Liver (tissue), 9 donors: ENCODE measurements around the gene PRMT3. TPM values are rescaled to one million over a fixed set of nuclear protein-coding genes. Genes with fewer than 3 reads are reported as not detected.

Experiments used
- DNase-seq: peaks from one replicate; pipeline ENCODE4 v3.0.0-alpha.2; 2017; ENCODE audit warnings: low spot score
- H3K27ac ChIP-seq, 2 donors: one replicate each; pipeline ENCODE4 v1.7.0; 2013; ENCODE audit warnings: inconsistent platforms in 2 of 2, low read length in 2 of 2, control low read depth in 1 of 2, low read depth in 1 of 2, mild to moderate bottlenecking in 1 of 2
- H3K27me3 ChIP-seq, 4 donors: one replicate each; pipeline versions ENCODE4 v1.6.1 to v1.7.0; 2013; ENCODE audit warnings: low read length in 3 of 4, inconsistent platforms in 1 of 4, mild to moderate bottlenecking in 1 of 4, moderate library complexity in 1 of 4; ENCODE audit not compliant: control insufficient read depth in 4 of 4, insufficient read depth in 4 of 4
- H3K36me3 ChIP-seq, 4 donors: one replicate each; pipeline versions ENCODE4 v1.6.1 to v1.7.0; 2013; ENCODE audit warnings: low read length in 3 of 4, mild to moderate bottlenecking in 3 of 4, low read depth in 1 of 4, moderate library complexity in 1 of 4; ENCODE audit not compliant: control insufficient read depth in 4 of 4, insufficient read depth in 3 of 4
- H3K4me1 ChIP-seq, 4 donors: one replicate each; pipeline versions ENCODE4 v1.6.1 to v1.7.0; 2013; ENCODE audit warnings: low read length in 3 of 4, mild to moderate bottlenecking in 3 of 4, moderate library complexity in 1 of 4; ENCODE audit not compliant: control insufficient read depth in 4 of 4, insufficient read depth in 4 of 4
- H3K4me3 ChIP-seq, 3 donors: one replicate each; pipeline versions ENCODE4 v1.6.1 to v1.7.0; 2013; ENCODE audit warnings: low read length in 3 of 3, control low read depth in 1 of 3, low read depth in 1 of 3, mild to moderate bottlenecking in 1 of 3
- H3K9ac ChIP-seq, 2 donors: one replicate each; pipeline ENCODE4 v1.7.0; 2013; ENCODE audit warnings: low read length in 2 of 2, mild to moderate bottlenecking in 2 of 2, moderate library complexity in 2 of 2, control low read depth in 1 of 2, low read depth in 1 of 2
- H3K9me3 ChIP-seq, 4 donors: one replicate each; pipeline versions ENCODE4 v1.6.1 to v1.7.0; 2013; ENCODE audit warnings: low read length in 3 of 4; ENCODE audit not compliant: control insufficient read depth in 4 of 4
- EGR1 ChIP-seq, 2 donors: IDR thresholded peaks; 2 replicates each; pipeline ENCODE4 v1.6.1; 2016 to 2018; ENCODE audit warnings: antibody characterized with exemption in 2 of 2, low read depth in 2 of 2
- FOXA1 ChIP-seq: IDR thresholded peaks from 2 replicates; pipeline ENCODE4 v1.6.1; 2016; ENCODE audit warnings: antibody characterized with exemption
- FOXA2 ChIP-seq: IDR thresholded peaks from 2 replicates; pipeline ENCODE4 v1.6.1; 2016; ENCODE audit warnings: antibody characterized with exemption
- GABPA ChIP-seq, 2 donors: IDR thresholded peaks in 1 of 2; conservative IDR thresholded peaks in 1 of 2; 2 replicates each; pipeline ENCODE4 v1.6.1; 2016; ENCODE audit warnings: antibody characterized with exemption in 2 of 2, mild to moderate bottlenecking in 1 of 2, moderate library complexity in 1 of 2
- HNF4A ChIP-seq, 2 donors: conservative IDR thresholded peaks; 2 replicates each; pipeline ENCODE4 v1.6.1; 2016; ENCODE audit warnings: antibody characterized with exemption in 2 of 2, mild to moderate bottlenecking in 2 of 2
- HNF4G ChIP-seq: IDR thresholded peaks from 2 replicates; pipeline ENCODE4 v1.6.1; 2016; ENCODE audit warnings: antibody characterized with exemption
- JUND ChIP-seq, 2 donors: IDR thresholded peaks; 2 replicates each; pipeline ENCODE4 v1.6.1; 2016; ENCODE audit warnings: antibody characterized with exemption in 2 of 2
- NR2F2 ChIP-seq: IDR thresholded peaks from 2 replicates; pipeline ENCODE4 v1.6.1; 2016; ENCODE audit warnings: antibody characterized with exemption
- RAD21 ChIP-seq, 2 donors: IDR thresholded peaks; 2 replicates each; pipeline ENCODE4 v1.6.1; 2016; ENCODE audit warnings: antibody characterized with exemption in 2 of 2, mild to moderate bottlenecking in 2 of 2
- RXRA ChIP-seq, 2 donors: IDR thresholded peaks; 2 replicates each; pipeline ENCODE4 v1.6.1; 2017 to 2018; ENCODE audit warnings: antibody characterized with exemption in 2 of 2, mild to moderate bottlenecking in 1 of 2
- SP1 ChIP-seq: IDR thresholded peaks from 2 replicates; pipeline ENCODE4 v1.6.1; 2018; ENCODE audit warnings: antibody characterized with exemption, mild to moderate bottlenecking
- TAF1 ChIP-seq: conservative IDR thresholded peaks from 2 replicates; pipeline ENCODE4 v1.6.1; 2016; ENCODE audit warnings: antibody characterized with exemption, mild to moderate bottlenecking
- YY1 ChIP-seq: IDR thresholded peaks from 2 replicates; pipeline ENCODE4 v1.6.1; 2016; ENCODE audit warnings: antibody characterized with exemption, mild to moderate bottlenecking
- WGBS: extraction: QIAGEN DNeasy Blood & Tissue Kit; methylation state at CpG from one replicate; pipeline ENCODE4 v1.1.7; 2013; 5-methylcytosine and 5-hydroxymethylcytosine counted together
- polyA plus RNA-seq, 2 donors: library from polyadenylated mRNA; stranded (reverse) in 1 of 2; unstranded in 1 of 2; fragments of 200-250 nt in 1 of 2; fragments of >200 nt in 1 of 2; fragmentation: Nextera tagmentation in 1 of 2; extraction: Ambion mirVana in 1 of 2; gene quantifications; one replicate each; pipeline versions ENCODE4 v1.2.1 to v1.2.3, GENCODE V29; 2013 to 2015
- total RNA-seq, 2 donors: library from RNA; depleted of rRNA; stranded (reverse); fragments of >200 nt; gene quantifications; one replicate each; pipeline ENCODE4 v1.2.3, GENCODE V29; 2014
- TF ChIP-seq, protein P1 (sequence below): IDR thresholded peaks from 2 replicates; pipeline ENCODE4 v1.6.1; 2016; ENCODE audit warnings: antibody characterized with exemption
- TF ChIP-seq, protein P2 (sequence below): fragments of 150-350 bp; IDR thresholded peaks from 2 replicates; pipeline ENCODE4 v1.5.1; 2017; ENCODE audit warnings: improper control_type of control experiment, low read depth, low read length; ENCODE audit not compliant: missing input control
- TF ChIP-seq, protein P3 (sequence below): IDR thresholded peaks from 2 replicates; pipeline ENCODE4 v1.6.1; 2016; ENCODE audit warnings: antibody characterized with exemption
- TF ChIP-seq, protein P4 (sequence below): IDR thresholded peaks from 2 replicates; pipeline ENCODE4 v1.6.1; 2016; ENCODE audit warnings: antibody characterized with exemption
- TF ChIP-seq, protein P5 (sequence below): IDR thresholded peaks from 2 replicates; pipeline ENCODE4 v1.6.1; 2016; ENCODE audit warnings: antibody characterized with exemption, mild to moderate bottlenecking
- donor health status: healthy.
- donor health status: healthy.
- donor health status: healthy.
- donor health status: healthy.
- donor health status: healthy.

PRMT3 gene
- total and polyA plus RNA-seq, 4 donors: 3.5 to 15.8 (median 7.8) TPM

DNA sequence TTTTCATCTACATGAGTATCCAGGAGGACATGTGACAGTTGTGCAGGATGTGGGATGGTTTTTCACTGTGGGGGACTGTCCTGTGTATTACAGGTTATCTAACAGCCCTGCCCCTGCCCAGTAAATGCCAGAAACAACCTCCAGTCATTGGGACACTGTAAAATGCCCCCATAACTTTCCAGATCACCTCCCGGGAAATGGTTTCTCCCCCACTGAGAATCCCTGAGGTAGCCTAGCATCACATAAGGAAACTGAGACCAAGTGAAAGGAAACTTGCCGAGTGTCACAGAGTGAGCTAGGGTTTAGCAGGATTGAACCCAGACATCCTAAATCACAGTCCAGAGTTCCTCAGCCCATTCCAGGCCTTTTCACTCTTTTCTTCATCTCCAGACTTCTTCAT, 163.6 kb downstream of the PRMT3 start:
- 61% methylated on average over 2 of the region's 2 CpGs for WGBS
- Histone ChIP-seq H3K4me1 (no peaks in the 10 kb centered on the region), H3K9me3 (no peaks in the 10 kb centered on the region), H3K36me3 (no peaks in the 10 kb centered on the region), H3K27ac (no peak overlapping the region), H3K4me3 (no peak overlapping the region), H3K27me3 (no peaks in the 10 kb centered on the region), H3K9ac (no peak overlapping the region)
- TF ChIP-seq YY1 (no peak), NR2F2 (no peak), RXRA (IDR thresholded peaks at IDR 0.05) (no peak), HNF4A (conservative IDR thresholded peaks at IDR 0.05) (no peak), HNF4G (no peak), JUND (IDR thresholded peaks at IDR 0.05) (no peak), TAF1 (no peak), FOXA1 (no peak), EGR1 (IDR thresholded peaks at IDR 0.05; ENCODE audit: low read depth in 2 of 2) (no peak), GABPA (IDR thresholded peaks at IDR 0.05 in 1 of 2, conservative IDR thresholded peaks at IDR 0.05 in 1 of 2) (no peak), RAD21 (IDR thresholded peaks at IDR 0.05) (no peak), FOXA2 (no peak), SP1 (no peak)
- TF ChIP-seq, protein P1, sequence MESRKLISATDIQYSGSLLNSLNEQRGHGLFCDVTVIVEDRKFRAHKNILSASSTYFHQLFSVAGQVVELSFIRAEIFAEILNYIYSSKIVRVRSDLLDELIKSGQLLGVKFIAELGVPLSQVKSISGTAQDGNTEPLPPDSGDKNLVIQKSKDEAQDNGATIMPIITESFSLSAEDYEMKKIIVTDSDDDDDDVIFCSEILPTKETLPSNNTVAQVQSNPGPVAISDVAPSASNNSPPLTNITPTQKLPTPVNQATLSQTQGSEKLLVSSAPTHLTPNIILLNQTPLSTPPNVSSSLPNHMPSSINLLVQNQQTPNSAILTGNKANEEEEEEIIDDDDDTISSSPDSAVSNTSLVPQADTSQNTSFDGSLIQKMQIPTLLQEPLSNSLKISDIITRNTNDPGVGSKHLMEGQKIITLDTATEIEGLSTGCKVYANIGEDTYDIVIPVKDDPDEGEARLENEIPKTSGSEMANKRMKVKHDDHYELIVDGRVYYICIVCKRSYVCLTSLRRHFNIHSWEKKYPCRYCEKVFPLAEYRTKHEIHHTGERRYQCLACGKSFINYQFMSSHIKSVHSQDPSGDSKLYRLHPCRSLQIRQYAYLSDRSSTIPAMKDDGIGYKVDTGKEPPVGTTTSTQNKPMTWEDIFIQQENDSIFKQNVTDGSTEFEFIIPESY: no peak
- TF ChIP-seq, protein P2, sequence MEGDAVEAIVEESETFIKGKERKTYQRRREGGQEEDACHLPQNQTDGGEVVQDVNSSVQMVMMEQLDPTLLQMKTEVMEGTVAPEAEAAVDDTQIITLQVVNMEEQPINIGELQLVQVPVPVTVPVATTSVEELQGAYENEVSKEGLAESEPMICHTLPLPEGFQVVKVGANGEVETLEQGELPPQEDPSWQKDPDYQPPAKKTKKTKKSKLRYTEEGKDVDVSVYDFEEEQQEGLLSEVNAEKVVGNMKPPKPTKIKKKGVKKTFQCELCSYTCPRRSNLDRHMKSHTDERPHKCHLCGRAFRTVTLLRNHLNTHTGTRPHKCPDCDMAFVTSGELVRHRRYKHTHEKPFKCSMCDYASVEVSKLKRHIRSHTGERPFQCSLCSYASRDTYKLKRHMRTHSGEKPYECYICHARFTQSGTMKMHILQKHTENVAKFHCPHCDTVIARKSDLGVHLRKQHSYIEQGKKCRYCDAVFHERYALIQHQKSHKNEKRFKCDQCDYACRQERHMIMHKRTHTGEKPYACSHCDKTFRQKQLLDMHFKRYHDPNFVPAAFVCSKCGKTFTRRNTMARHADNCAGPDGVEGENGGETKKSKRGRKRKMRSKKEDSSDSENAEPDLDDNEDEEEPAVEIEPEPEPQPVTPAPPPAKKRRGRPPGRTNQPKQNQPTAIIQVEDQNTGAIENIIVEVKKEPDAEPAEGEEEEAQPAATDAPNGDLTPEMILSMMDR: no peak
- TF ChIP-seq, protein P3, sequence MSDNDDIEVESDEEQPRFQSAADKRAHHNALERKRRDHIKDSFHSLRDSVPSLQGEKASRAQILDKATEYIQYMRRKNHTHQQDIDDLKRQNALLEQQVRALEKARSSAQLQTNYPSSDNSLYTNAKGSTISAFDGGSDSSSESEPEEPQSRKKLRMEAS: no peak
- TF ChIP-seq, protein P4, sequence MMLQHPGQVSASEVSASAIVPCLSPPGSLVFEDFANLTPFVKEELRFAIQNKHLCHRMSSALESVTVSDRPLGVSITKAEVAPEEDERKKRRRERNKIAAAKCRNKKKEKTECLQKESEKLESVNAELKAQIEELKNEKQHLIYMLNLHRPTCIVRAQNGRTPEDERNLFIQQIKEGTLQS: no peak
- TF ChIP-seq, protein P5, sequence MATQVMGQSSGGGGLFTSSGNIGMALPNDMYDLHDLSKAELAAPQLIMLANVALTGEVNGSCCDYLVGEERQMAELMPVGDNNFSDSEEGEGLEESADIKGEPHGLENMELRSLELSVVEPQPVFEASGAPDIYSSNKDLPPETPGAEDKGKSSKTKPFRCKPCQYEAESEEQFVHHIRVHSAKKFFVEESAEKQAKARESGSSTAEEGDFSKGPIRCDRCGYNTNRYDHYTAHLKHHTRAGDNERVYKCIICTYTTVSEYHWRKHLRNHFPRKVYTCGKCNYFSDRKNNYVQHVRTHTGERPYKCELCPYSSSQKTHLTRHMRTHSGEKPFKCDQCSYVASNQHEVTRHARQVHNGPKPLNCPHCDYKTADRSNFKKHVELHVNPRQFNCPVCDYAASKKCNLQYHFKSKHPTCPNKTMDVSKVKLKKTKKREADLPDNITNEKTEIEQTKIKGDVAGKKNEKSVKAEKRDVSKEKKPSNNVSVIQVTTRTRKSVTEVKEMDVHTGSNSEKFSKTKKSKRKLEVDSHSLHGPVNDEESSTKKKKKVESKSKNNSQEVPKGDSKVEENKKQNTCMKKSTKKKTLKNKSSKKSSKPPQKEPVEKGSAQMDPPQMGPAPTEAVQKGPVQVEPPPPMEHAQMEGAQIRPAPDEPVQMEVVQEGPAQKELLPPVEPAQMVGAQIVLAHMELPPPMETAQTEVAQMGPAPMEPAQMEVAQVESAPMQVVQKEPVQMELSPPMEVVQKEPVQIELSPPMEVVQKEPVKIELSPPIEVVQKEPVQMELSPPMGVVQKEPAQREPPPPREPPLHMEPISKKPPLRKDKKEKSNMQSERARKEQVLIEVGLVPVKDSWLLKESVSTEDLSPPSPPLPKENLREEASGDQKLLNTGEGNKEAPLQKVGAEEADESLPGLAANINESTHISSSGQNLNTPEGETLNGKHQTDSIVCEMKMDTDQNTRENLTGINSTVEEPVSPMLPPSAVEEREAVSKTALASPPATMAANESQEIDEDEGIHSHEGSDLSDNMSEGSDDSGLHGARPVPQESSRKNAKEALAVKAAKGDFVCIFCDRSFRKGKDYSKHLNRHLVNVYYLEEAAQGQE: no peak
- DNase-seq: no peak

DNA sequence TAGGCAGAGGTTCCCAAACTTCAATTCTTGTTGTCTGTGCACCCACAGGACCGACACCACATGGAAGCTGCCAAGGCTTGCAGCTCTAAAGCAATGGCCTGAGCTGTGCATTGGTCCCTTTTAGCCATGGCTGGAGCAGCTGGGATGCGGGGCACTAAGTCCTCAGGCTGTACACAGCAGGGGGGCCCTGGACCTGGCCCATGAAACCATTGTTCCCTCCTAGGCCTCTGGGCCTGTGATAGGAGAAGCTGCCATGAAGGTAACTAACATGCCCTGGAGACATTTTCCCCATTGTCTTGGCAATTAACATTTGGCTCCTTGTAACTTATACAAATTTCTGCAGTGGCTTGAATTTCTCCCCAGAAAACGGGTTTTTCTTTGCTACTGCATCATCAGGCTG, 168.3 kb downstream of the PRMT3 start:
- no peaks in the 10 kb centered on the region for H3K36me3 ChIP-seq
- WGBS: 84% methylated on average over 3 of the region's 3 CpGs
- DNase-seq: no peak
- H3K4me1 ChIP-seq: no peaks in the 10 kb centered on the region
- H3K27me3 ChIP-seq: no peaks in the 10 kb centered on the region
- H3K27ac ChIP-seq: no peak overlapping the region
- no peaks in the 10 kb centered on the region for H3K9me3 ChIP-seq
- H3K4me3 ChIP-seq: no peak overlapping the region
- no peak overlapping the region for H3K9ac ChIP-seq
- TF ChIP-seq EGR1 (IDR thresholded peaks at IDR 0.05; ENCODE audit: low read depth in 2 of 2): no peak
- TF ChIP-seq, protein P4: no peak
- TF ChIP-seq JUND (IDR thresholded peaks at IDR 0.05): no peak
- TF ChIP-seq RXRA (IDR thresholded peaks at IDR 0.05): no peak
- TF ChIP-seq, protein P2: no peak
- no peak for TF ChIP-seq FOXA2
- no peak for TF ChIP-seq RAD21 (IDR thresholded peaks at IDR 0.05)
- no peak for TF ChIP-seq TAF1
- TF ChIP-seq, protein P3: no peak
- TF ChIP-seq FOXA1: no peak
- TF ChIP-seq SP1: no peak
- TF ChIP-seq NR2F2: no peak
- TF ChIP-seq, protein P1: no peak
- TF ChIP-seq HNF4G: no peak
- TF ChIP-seq GABPA (IDR thresholded peaks at IDR 0.05 in 1 of 2, conservative IDR thresholded peaks at IDR 0.05 in 1 of 2): no peak
